ENCODE data around the gene LRMDA.

LRMDA gene

DNA sequence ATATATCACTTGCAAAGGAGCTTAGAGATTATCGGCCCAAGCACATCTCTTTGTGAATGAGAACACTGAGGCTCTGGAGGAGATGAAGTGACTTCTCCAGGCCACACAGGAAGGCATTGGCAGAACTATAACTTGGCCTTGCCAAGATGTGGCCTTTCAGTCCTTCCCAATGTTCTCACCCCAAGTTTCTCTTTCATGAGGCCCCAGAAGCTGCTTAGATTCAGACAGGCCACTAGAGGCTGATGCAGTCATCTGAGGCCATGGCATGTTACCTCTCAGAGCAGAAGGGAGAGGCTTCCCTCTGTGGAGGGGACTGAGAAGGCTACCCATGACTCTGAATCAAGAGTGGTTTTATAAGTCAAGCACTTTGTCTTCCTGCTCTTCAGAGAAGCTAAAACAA lies 1003.7 kb downstream of the LRMDA start:
- Histone ChIP-seq H3K9me2 (replicated peaks; ENCODE audit: insufficient read depth, low read length) (no peaks in the 10 kb centered on the region), H3K9ac (ENCODE audit: low read length) (no peak overlapping the region), H3K27ac (ENCODE audit: low read depth, low read length) (no peak overlapping the region), H3K9me3 (ENCODE audit: insufficient read depth, low read length) (no peaks in the 10 kb centered on the region), H3K4me2 (ENCODE audit: low read depth, low read length, poor library complexity, severe bottlenecking) (no peak overlapping the region), H3K4me3 (ENCODE audit: insufficient read depth, low read length, poor library complexity, severe bottlenecking) (no peak overlapping the region), H4K20me1 (ENCODE audit: low read depth, low read length) (no peaks in the 10 kb centered on the region), H3K36me3 (ENCODE audit: low read length) (no peaks in the 10 kb centered on the region), H2AFZ (ENCODE audit: low read depth, low read length, severe bottlenecking) (no peak overlapping the region), H3K79me2 (ENCODE audit: insufficient read depth, low read length) (no peaks in the 10 kb centered on the region), H3K27me3 (ENCODE audit: low read length) (no peaks in the 10 kb centered on the region), H3F3A (ENCODE audit: insufficient read depth) (no peaks in the 10 kb centered on the region)
- TF ChIP-seq CTCF (IDR thresholded peaks at IDR 0.05; ENCODE audit: insufficient read depth, low read length, poor library complexity, severe bottlenecking) = no peak
- no peak for TF ChIP-seq EZH2phosphoT487 (conservative IDR thresholded peaks at IDR 0.05; ENCODE audit: low read length)

DNA sequence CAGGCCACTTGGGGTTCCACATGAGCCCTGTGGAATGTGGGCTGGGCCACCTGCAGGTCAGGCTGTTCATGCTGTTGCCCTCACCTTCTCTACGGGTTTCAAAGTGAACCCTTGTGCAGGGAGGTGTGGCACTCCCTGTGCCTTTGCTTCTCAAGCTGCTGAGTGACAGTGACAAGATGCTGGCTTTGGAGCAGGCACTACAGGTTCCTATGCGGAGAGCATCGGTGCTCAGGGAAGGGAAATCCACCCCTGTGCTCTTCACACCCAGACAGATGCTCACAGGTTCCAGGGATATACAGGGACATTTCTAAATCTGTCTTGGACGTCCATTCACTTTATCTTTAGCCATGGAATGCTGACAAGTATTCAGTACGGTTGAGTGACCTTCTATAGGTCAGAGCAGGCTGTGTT lies 1005.0 kb downstream of the LRMDA start:
- H2AFZ ChIP-seq (ENCODE audit: low read depth, low read length, severe bottlenecking) = no peak overlapping the region
- H3K36me3 ChIP-seq (ENCODE audit: low read length) = no peaks in the 10 kb centered on the region
- no peaks in the 10 kb centered on the region for H3K9me3 ChIP-seq (ENCODE audit: insufficient read depth, low read length)
- no peak overlapping the region for H3K4me2 ChIP-seq (ENCODE audit: low read depth, low read length, poor library complexity, severe bottlenecking)
- TF ChIP-seq EZH2phosphoT487 (conservative IDR thresholded peaks at IDR 0.05; ENCODE audit: low read length) = no peak
- TF ChIP-seq CTCF (IDR thresholded peaks at IDR 0.05; ENCODE audit: insufficient read depth, low read length, poor library complexity, severe bottlenecking) = no peak
- no peak overlapping the region for H3K9ac ChIP-seq (ENCODE audit: low read length)
- no peaks in the 10 kb centered on the region for H3F3A ChIP-seq (ENCODE audit: insufficient read depth)
- no peak overlapping the region for H3K27ac ChIP-seq (ENCODE audit: low read depth, low read length)
- H3K9me2 ChIP-seq (replicated peaks; ENCODE audit: insufficient read depth, low read length) = no peaks in the 10 kb centered on the region
- H4K20me1 ChIP-seq (ENCODE audit: low read depth, low read length) = no peaks in the 10 kb centered on the region
- H3K4me3 ChIP-seq (ENCODE audit: insufficient read depth, low read length, poor library complexity, severe bottlenecking) = no peak overlapping the region
- H3K79me2 ChIP-seq (ENCODE audit: insufficient read depth, low read length) = no peaks in the 10 kb centered on the region
- no peaks in the 10 kb centered on the region for H3K27me3 ChIP-seq (ENCODE audit: low read length)

GRCh38 chr10:76436981-76437380 lies 1005.6 kb downstream of the LRMDA start:
- Histone ChIP-seq H3K27ac (ENCODE audit: low read depth, low read length) (no peak overlapping the region), H3K9me2 (replicated peaks; ENCODE audit: insufficient read depth, low read length) (no peaks in the 10 kb centered on the region), H2AFZ (ENCODE audit: low read depth, low read length, severe bottlenecking) (no peak overlapping the region), H3K27me3 (ENCODE audit: low read length) (no peaks in the 10 kb centered on the region), H3F3A (ENCODE audit: insufficient read depth) (no peaks in the 10 kb centered on the region), H3K9me3 (ENCODE audit: insufficient read depth, low read length) (no peaks in the 10 kb centered on the region), H3K79me2 (ENCODE audit: insufficient read depth, low read length) (no peaks in the 10 kb centered on the region), H3K36me3 (ENCODE audit: low read length) (no peaks in the 10 kb centered on the region), H4K20me1 (ENCODE audit: low read depth, low read length) (no peaks in the 10 kb centered on the region), H3K9ac (ENCODE audit: low read length) (no peak overlapping the region), H3K4me3 (ENCODE audit: insufficient read depth, low read length, poor library complexity, severe bottlenecking) (no peak overlapping the region), H3K4me2 (ENCODE audit: low read depth, low read length, poor library complexity, severe bottlenecking) (no peak overlapping the region)
- TF ChIP-seq CTCF (IDR thresholded peaks at IDR 0.05; ENCODE audit: insufficient read depth, low read length, poor library complexity, severe bottlenecking) (no peak), EZH2phosphoT487 (conservative IDR thresholded peaks at IDR 0.05; ENCODE audit: low read length) (no peak)

Data from SU-DHL-6 (cell line).